ENCODE data around the gene ARVCF.

ARVCF gene

GRCh38 chr22:20017622-20017958 lies 967 bp upstream of the ARVCF start:
- no peak for ATAC-seq
- no peak for DNase-seq

GRCh38 chr22:20015971-20016733 lies 471 bp downstream of the ARVCF start:
- ATAC-seq = no peak
- peak; percentile 28 for DNase-seq

- ATAC-seq = no peak
- no peak for DNase-seq
Observed at GRCh38 chr22:20015187-20015625, 1.4 kb downstream of the ARVCF start.

- DNase-seq = no peak
- no peak for ATAC-seq
Observed at GRCh38 chr22:20014526-20015186, 2.0 kb downstream of the ARVCF start.

- peak; percentile 64 for DNase-seq
Observed at GRCh38 chr22:20013382-20013871, 3.2 kb downstream of the ARVCF start.

GRCh38 chr22:20012741-20013331 lies 3.8 kb downstream of the ARVCF start:
- no peak for ATAC-seq
- DNase-seq = no peak

More at GRCh38 chr22:20013382-20013871, 3.2 kb downstream of the ARVCF start:
- ATAC-seq = no peak

- ATAC-seq (no peak), DNase-seq (no peak)
Observed at GRCh38 chr22:20011993-20012740, 4.5 kb downstream of the ARVCF start.

- DNase-seq (no peak), ATAC-seq (no peak)
Observed at GRCh38 chr22:20011123-20011992, 5.3 kb downstream of the ARVCF start.

- ATAC-seq = no peak
- no peak for DNase-seq
Observed at GRCh38 chr22:20010307-20011122, 6.1 kb downstream of the ARVCF start.

- ATAC-seq (no peak), DNase-seq (no peak)
Observed at GRCh38 chr22:20009582-20010306, 6.9 kb downstream of the ARVCF start.

- no peak for DNase-seq
- ATAC-seq = no peak
Observed at GRCh38 chr22:20009018-20009491, 7.6 kb downstream of the ARVCF start.

- ATAC-seq = no peak
Observed at GRCh38 chr22:20008221-20008995, 8.2 kb downstream of the ARVCF start.

GRCh38 chr22:20004464-20004863 lies 12.2 kb downstream of the ARVCF start:
- ATAC-seq (no peak), DNase-seq (no peak)

More at GRCh38 chr22:20008221-20008995, 8.2 kb downstream of the ARVCF start:
- DNase-seq = no peak

GRCh38 chr22:20003304-20003703 lies 13.3 kb downstream of the ARVCF start:
- ATAC-seq (no peak), DNase-seq (no peak)

- no peak for DNase-seq
- no peak for ATAC-seq
Observed at GRCh38 chr22:20002636-20003035, 14.0 kb downstream of the ARVCF start.

GRCh38 chr22:20002128-20002527 lies 14.5 kb downstream of the ARVCF start:
- ATAC-seq (no peak), DNase-seq (no peak)

- ATAC-seq (no peak), DNase-seq (no peak)
Observed at GRCh38 chr22:20001082-20001638, 15.5 kb downstream of the ARVCF start.

- DNase-seq (no peak), ATAC-seq (no peak)
Observed at GRCh38 chr22:20000246-20001081, 16.2 kb downstream of the ARVCF start.

Measured in stimulated activated naive CD8-positive, alpha-beta T cell treated with anti-CD3 and anti-CD28 coated beads, Interleukin-15, Interleukin-2, amounts not matched to agents 100 U/mL and 50 U/mL, for 24 hours (primary cell).